ENCODE results near the gene SNAP47.

DNA sequence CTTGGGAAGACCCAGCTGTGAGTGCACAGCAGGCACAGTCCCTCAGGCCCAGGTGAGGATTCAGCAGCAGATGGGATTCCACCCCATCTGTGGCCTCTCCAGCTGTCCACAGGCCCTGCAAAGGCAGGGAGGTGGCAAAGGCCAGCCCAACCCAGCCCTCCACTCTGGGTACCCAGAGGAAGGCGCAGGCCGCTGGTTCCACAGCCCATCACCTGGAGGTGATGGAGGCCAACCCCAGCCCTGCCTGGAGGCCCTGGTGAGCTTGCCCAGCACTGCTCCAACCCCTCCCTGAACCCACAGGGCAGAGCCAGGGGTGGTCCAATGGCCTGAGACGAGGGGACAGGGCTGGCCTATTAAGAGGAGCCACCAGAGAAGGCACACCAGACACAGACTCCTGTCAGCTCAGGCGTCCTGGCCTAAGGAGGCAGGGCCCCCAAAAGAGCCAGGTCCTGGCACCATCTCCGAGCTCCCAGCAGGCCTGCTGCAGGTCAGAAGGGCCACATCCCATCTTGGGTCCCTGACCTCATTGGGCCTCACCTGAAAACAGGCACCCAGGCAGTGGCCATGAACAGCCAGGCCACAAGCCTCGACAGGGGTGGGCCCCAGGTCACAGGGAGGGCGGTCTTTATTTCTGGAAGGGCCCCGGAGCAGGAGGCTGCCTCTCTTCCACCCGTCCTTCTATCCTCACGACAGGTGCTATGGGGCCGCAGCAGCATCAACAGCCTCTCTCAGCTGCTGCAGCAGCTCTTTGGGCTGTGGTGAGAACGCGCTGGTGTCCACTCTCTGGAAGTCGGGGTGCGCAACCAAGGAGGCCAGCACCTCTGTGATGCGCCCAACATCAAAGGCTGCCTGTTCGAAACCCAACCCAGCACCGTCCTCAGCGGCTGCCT lies 3.3 kb upstream of the SNAP47 start:
- TF ChIP-seq CTCF (IDR thresholded peaks at IDR 0.05) (no peak), EZH2 (IDR thresholded peaks at IDR 0.05) (no peak)
